Epithelial cell of alveolus of lung (primary cell): Measurements from ENCODE around the gene GCC2. TPM values are rescaled to one million over a fixed set of nuclear protein-coding genes. Genes with fewer than 3 reads are reported as not detected.

Experiments
- total RNA-seq: library from RNA; depleted of rRNA; stranded (reverse); fragments of >200 nt; gene quantifications from 2 replicates; pipeline ENCODE4 v1.2.1, GENCODE V29; 2015

The GCC2 gene
- 13.2 and 22.8 TPM in 2 replicates for total RNA-seq

GRCh38 chr2:108448678-108449409 lies at the start of gene GCC2:
GCC2 (plus strand) TSS chr2:108449206; CDS start chr2:108449275, 69 bp downstream.

GRCh38 chr2:108533832-108534583 lies 85.0 kb downstream of the GCC2 start, which contains the start of gene LIMS1:
LIMS1 (plus strand) TSS chr2:108534470; CDS start chr2:108534563, 93 bp downstream.

Other genes with a start within 250 kb of the GCC2 start
- gene SULT1C3, start 209.2 kb upstream of the GCC2 start, total RNA-seq = not detected in 2 replicates
- gene SULT1C2, start 160.3 kb upstream of the GCC2 start, total RNA-seq = not detected in 2 replicates
- gene SULT1C4, start 71.3 kb upstream of the GCC2 start, total RNA-seq = 2.1 and 3.1 TPM in 2 replicates
- 109 and 168 TPM in 2 replicates for gene LIMS1, start 85.3 kb downstream of the GCC2 start, total RNA-seq